CD4-positive, alpha-beta T cell treated with Interferon gamma for 1 hour (primary cell): ENCODE measurements around the gene PRSS23.
"Not testable (repeated sequence)": the region's sequence is repeated elsewhere in the genome, so short reads cannot be mapped to it uniquely, and the experiment has no call there.

Experiments
- DNase-seq: peaks from one replicate; pipeline ENCODE4 v3.0.0-alpha.2; 2020

The PRSS23 gene

DNA sequence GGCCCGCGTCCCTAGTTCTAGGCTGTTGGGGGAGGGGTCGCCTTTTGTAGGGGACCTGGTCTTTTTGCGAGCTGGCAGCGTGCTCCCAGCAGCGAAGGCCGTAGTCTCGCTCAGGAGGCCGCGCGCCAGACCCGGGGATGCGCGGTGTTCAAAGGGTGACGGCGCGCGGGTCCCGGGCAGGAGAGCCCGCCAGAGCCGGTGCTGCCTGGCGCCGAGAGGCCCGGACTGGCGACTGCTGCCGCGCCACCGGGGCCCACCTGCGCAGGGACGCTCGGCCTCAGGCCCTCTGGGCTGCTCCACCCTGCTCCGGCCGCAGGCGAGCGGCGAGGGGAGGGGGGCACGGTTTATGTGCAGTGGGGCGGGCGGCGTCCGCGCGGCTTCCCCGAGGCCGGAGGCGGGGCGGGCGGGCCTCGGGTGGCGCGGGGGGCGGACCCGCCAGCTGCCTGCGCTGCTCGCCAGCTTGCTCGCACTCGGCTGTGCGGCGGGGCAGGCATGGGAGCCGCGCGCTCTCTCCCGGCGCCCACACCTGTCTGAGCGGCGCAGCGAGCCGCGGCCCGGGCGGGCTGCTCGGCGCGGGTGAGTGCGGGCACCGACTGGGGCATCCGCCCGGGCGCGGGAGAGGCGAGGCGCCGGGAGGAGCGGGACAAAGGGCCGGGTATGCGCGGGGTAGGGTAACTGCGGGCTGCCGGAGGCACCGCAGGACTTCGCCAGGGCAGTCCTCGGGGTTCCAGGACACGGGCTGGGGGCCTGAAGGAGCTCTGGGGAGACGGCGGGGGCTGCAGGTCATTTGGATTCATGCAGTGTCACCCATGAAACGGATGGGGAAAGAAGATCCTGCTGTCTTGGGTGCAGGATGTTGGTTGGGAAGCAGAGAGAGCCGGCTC is at the start of gene PRSS23:
Gene PRSS23 (plus strand): TSS at position 467 of the 884 bp plus-strand sequence. CDS start 7,102 bp downstream, outside the sequence.
- DNase-seq: peak; percentile 7

DNA sequence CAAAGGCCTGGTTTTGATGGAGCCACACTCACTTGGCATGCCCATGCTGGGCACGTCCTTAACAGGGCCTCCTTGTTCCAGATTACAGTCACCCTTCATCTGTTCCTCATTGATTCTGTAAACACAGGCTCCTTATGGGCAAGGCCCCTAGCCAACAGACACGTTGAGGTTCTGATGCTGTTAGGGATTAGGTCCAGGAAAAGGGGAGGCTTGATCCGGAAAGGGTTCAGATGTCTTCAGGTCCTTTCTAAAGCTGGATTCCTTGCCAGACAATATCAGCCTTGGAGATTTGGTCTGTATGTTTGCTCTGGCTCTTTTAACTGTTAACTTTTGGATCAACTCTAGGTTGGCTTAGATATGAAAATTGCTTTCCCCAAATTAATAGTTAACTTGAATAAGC is 46.9 kb upstream of the PRSS23 start:
- DNase-seq: no peak

- DNase-seq: no peak
Observed at GRCh38 chr11:86755146-86755545, 45.2 kb upstream of the PRSS23 start.

- no peak for DNase-seq
Observed at GRCh38 chr11:86758171-86758570, 42.2 kb upstream of the PRSS23 start.

DNA sequence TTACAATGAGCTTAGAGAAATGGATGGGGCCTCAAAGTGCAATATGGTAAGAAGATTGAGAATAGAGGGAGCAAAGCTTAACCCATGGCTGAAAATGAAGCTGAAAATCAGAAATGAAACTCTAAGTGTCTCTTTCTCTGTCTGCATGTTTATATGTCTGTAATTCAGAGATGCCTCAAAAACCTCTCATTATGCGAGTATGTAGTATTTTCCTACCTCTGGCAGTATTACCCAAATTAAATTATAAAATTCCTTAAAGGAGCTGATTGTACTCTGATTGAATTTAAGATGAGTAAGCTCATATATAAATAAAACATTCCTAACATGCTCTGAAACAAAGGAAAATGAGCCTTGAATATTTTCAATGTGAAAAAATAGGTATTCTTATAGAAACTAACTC is 39.8 kb upstream of the PRSS23 start:
- DNase-seq: no peak

DNA sequence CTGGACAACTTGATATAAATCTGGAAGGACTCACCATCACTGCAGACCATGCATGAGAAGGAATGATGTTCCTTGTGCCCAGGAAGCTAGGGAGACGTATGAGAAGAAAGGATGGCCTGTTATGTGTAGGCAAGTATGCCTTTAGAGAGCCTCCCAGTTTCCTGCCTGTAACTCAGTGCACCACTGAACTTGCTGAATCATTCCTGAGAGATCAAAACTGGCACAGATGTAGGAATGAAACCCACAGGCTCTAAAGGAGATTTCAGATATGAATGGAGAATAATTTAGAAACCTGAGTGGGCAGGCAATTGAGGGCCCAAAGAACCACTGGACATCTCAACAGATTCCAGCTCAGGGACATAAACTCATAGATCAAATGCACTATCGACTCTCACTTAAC is 38.4 kb upstream of the PRSS23 start:
- no peak for DNase-seq

- DNase-seq: no peak
Observed at GRCh38 chr11:86765203-86765602, 35.1 kb upstream of the PRSS23 start.

GRCh38 chr11:86765878-86766277 is 34.5 kb upstream of the PRSS23 start:
- DNase-seq: no peak

- no peak for DNase-seq
Observed at GRCh38 chr11:86769219-86769618, 31.1 kb upstream of the PRSS23 start.

- DNase-seq: not testable (repeated sequence)
Observed at GRCh38 chr11:86770473-86771027, 29.8 kb upstream of the PRSS23 start.

- no peak for DNase-seq
Observed at GRCh38 chr11:86772999-86773398, 27.3 kb upstream of the PRSS23 start.

DNA sequence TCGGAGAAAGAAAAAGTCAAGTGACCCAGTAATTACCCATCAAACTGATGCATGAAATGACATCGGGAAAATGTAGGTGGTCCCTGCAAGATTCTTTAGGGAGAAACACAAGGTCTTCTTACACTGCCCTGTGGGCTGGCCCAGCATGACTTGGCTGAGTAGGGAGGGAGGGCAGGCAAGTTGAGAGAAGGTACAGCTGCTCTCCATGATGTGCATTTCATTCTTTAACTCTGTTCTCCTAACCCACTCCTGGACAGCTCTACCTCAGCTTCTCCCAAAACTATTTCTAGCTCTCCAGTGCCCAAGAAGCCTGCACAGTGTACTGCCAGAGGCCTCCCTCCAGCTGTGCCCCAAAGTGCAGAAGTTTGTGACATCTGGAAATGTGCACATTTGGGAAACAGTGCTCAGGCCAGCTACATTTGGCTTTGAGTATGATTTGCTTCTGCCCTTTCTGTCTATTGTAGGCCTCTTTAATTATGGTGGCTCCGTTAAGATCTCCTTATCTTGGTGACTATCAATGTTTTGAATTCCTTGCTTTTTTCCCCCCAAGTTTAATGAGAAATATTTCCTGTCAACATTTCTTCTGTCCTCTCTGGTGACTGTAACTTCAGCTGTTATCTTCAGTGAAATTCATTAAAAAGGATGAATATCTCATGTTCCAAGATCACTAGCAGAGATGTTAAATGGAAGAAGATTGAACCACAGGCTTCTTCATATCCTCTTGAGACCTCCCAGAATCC is 26.7 kb upstream of the PRSS23 start:
- no peak for DNase-seq

DNA sequence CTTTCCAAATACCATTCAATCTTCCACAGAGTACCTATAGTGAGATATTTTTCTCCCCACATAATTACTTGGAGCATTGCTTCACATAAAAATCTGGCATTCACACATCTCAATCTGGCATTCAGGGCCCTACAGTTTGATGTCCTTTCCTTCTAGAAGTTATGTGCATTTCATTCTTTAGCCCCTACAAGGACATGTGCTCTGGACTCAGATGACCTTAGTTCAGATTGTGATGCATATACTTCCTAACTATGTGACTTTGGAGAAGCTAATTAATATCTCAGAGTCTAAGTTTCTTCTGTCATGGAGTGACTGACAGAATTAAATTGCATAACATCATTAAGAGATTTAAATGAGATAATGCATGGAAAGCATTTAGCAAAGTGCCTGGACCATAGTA is 25.9 kb upstream of the PRSS23 start:
- no peak for DNase-seq

DNA sequence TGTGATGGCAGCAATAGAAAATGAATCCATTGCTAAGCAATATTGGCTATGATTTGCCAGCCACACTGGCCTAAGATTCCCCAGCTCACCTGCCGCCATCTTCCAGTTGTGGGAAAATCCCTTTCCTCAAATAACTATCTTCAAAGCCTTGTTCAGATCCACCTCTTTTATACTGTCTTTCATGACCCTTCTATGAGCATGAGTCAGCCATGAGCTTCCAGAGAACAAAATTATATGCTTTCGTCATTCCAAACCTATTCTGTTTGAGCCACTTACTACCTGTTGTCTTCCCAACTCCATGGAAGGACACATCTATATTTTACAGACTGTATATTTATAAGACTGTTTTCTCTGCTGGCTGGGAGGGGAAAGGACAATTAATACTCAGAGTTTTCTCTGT is 25.0 kb upstream of the PRSS23 start:
- DNase-seq: no peak

DNA sequence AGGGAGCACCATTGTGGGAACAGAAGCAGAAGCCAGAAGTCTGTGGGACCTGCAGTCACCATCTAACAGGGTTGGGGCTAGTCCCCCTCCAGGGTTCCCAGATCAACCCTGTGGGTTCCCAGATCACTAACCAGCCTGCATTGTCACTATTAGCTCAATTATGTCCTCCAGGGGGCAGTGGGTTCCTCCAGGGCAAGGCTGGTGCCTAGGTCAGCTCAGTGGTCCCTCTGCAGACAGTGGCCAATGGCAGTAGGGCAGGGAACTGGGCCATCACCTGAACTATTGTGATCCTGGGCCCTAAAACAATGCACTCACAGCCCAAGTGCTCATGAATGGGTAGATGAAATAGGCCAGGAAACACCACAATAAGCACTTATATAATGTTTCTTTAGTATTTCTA is 18.8 kb upstream of the PRSS23 start:
- DNase-seq: no peak

- no peak for DNase-seq
Observed at GRCh38 chr11:86782742-86783141, 17.6 kb upstream of the PRSS23 start.

GRCh38 chr11:86783661-86784060 is 16.7 kb upstream of the PRSS23 start:
- DNase-seq: no peak

GRCh38 chr11:86784241-86784681 is 16.1 kb upstream of the PRSS23 start:
- DNase-seq: no peak

DNA sequence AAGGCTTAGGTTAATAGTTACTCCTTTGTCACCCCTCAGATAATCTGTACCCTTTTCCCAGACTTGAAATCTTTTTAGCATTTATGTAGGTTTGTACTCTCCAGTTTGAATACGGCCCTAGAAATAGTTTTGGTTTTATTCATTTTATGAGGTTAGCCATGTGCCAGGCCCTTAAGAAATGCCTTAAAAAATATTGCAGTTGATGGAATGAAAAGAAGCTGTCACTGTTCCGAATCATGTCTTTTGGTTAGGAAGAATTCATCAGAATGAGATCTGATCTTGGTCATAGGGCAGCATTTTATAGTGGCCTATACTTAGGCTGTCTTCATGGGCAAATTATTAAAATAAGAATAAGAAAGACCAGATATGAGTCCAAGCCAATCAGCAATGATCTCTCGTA is 14.8 kb upstream of the PRSS23 start:
- no peak for DNase-seq

- no peak for DNase-seq
Observed at GRCh38 chr11:86787018-86787536, 13.3 kb upstream of the PRSS23 start.

DNA sequence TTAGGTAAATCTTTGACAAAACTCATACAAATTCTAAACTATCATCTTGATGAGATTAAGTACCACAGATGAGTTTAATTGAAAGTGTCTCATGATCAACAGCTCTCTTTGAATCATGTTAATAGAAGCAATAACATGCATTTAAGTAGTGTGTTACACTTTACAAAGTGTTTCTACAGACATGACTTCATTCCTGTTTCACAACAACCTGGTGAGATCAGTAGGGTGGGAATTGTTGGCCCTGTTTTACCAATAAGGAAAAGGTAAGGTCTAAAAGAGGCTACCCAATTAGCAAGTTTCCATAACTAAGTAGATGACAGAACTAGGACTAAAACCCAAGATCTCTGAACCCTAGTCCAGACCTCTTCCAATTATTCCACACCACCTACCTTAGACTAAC is 12.7 kb upstream of the PRSS23 start:
- DNase-seq: no peak

DNA sequence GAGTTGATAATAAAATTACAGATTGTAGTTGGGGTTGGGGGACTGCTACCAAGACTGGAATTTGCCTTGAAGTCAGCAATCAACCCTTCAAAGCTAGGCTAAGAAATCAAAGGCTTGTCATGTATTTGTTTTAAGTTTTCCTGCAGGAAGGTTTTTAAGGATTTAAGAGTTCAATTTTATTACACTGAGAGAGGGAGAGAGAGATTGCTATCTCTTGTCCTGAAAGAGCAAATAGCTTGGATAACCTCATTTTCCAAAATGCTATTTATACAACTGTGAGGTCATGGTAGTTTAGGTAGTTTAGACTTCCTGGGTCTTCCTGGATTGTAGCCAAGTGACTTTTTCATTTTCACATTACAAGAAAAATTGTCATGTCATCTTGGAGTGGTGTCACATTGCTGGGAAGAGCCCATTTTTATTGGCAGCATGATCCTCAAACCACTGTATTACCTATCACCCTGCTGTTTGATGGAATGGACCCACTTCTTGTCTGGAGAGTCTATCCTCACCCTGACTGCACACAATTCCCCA is 10.1 kb upstream of the PRSS23 start:
- DNase-seq: no peak
